Caco-2 (cell line): Measurements from ENCODE around the gene ASCL5. TPM values are rescaled to one million over a fixed set of nuclear protein-coding genes. Genes with fewer than 3 reads are reported as not detected.

ENCODE experiments used
- BruUV-seq: library from RNA; stranded (reverse); fragments of 400-500 nt; replicated peaks from 2 replicates; lab custom pipeline; 2021; lab: Mats Ljungman, UMichigan
- CTCF ChIA-PET: fragments of 300-600 bp; sonication (Branson Sonifier 250); formaldehyde crosslinking; loops from one replicate; lab custom pipeline; 2022; ENCODE audit warnings: antibody characterized with exemption; lab: Charles Lee
- POLR2A ChIA-PET: fragments of 300-600 bp; sonication (Branson Sonifier 250); formaldehyde crosslinking; loops from one replicate; lab custom pipeline; 2022; ENCODE audit warnings: antibody characterized with exemption; lab: Charles Lee
- DNase-seq, 2 experiments: peaks; one replicate each; pipeline versions ENCODE4 v3.0.0 to v3.0.0-alpha.2; 2020 to 2022
- H3K27me3 ChIP-seq: replicated peaks from 2 replicates; pipeline ENCODE4 v1.6.0; 2011; ENCODE audit warnings: low read length; ENCODE audit not compliant: control insufficient read depth, insufficient read depth
- H3K36me3 ChIP-seq: 2 replicates; pipeline ENCODE4 v1.5.1; 2011; ENCODE audit warnings: low read length; ENCODE audit not compliant: control insufficient read depth, insufficient read depth
- H3K4me1 ChIP-seq: fragments of 250-450 bp; sonication (Bioruptor Pico); 2 replicates; pipeline ENCODE4 v1.5.1; 2020; ENCODE audit warnings: mild to moderate bottlenecking
- H3K4me3 ChIP-seq: 2 replicates; pipeline ENCODE4 v1.5.1; 2011; ENCODE audit warnings: low read depth, mild to moderate bottlenecking, control low read depth, low read length
- H3K9me3 ChIP-seq: fragments of 250-450 bp; sonication (Bioruptor Pico); 2 replicates; pipeline ENCODE4 v1.5.1; 2020; ENCODE audit warnings: mild to moderate bottlenecking, moderate library complexity
- H3K27ac Mint-ChIP-seq: one replicate; pipeline ENCODE4 v1.8.0; 2022; ENCODE audit warnings: mixed read lengths; ENCODE audit not compliant: unreplicated experiment
- H3K27me3 Mint-ChIP-seq: one replicate; pipeline ENCODE4 v1.8.0; 2022; ENCODE audit warnings: mixed read lengths; ENCODE audit not compliant: insufficient read depth, unreplicated experiment
- H3K36me3 Mint-ChIP-seq: one replicate; pipeline ENCODE4 v1.8.0; 2022; ENCODE audit warnings: mild to moderate bottlenecking, mixed read lengths; ENCODE audit not compliant: insufficient read depth, unreplicated experiment
- H3K4me1 Mint-ChIP-seq: one replicate; pipeline ENCODE4 v1.8.0; 2022; ENCODE audit warnings: low read depth, mixed read lengths; ENCODE audit not compliant: unreplicated experiment
- H3K4me3 Mint-ChIP-seq: one replicate; pipeline ENCODE4 v1.8.0; 2022; ENCODE audit warnings: mild to moderate bottlenecking, moderate library complexity, mixed read lengths; ENCODE audit not compliant: unreplicated experiment
- H3K9me3 Mint-ChIP-seq: one replicate; pipeline ENCODE4 v1.8.0; 2022; ENCODE audit warnings: mixed read lengths; ENCODE audit not compliant: unreplicated experiment
- intact Hi-C: fragments of 100-400 bp; cut with micrococcal nuclease; formaldehyde crosslinking; loops from one replicate; pipeline ENCODE4 v1.10.0; 2022; ENCODE audit not compliant: unreplicated experiment
- total RNA-seq: library from RNA; stranded (reverse); gene quantifications from 2 replicates; pipeline ENCODE4 v1.2.3, GENCODE V29; 2022
- TF ChIP-seq, protein P1 (sequence below), 2 experiments: fragments of 200-600 bp in 1 of 2; IDR thresholded peaks; 1 replicate in 1 of 2; 2 replicates in 1 of 2; pipeline versions ENCODE4 v1.5.1 to v1.8.0; 2011 to 2022; ENCODE audit warnings: antibody characterized with exemption in 1 of 2, control low read depth in 1 of 2, inconsistent platforms in 1 of 2, low read depth in 1 of 2, low read length in 1 of 2, mild to moderate bottlenecking in 1 of 2, moderate library complexity in 1 of 2; ENCODE audit not compliant: insufficient read depth in 1 of 2, severe bottlenecking in 1 of 2, unreplicated experiment in 1 of 2

The ASCL5 gene
- total RNA-seq, 1 experiment from 2014 or later: 0.48 TPM

DNA sequence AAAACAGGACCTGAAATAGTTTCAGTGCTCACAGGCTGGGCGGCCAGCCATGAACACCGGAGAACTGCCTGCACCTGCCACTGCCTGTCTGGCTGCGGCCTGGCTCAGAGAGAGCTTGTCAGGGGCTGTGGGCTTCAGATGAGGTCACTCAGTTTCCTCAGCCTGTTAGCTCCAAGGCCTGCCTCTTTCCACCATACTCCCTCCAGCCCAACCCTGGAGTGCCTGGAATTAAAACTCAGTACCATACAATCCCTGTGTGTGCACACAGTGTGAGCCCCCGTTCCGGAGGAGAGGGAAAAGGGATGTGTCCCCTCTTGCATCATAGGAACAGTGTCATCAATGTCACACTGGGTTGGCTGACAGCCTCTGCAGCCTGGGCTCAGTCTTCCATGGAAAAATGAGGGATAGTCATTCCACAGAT is 30.9 kb downstream of the ASCL5 start:
- Mint-ChIP-seq H3K36me3 (no peaks in the 10 kb centered on the region), H3K27me3 (peaks cover 6% of the 10 kb centered on the region), H3K27ac (no peak overlapping the region), H3K9me3 (no peaks in the 10 kb centered on the region), H3K4me3 (no peak overlapping the region), H3K4me1 (no peaks in the 10 kb centered on the region)
- H3K27me3 ChIP-seq: no peaks in the 10 kb centered on the region
- DNase-seq: no peak
- TF ChIP-seq, protein P1, sequence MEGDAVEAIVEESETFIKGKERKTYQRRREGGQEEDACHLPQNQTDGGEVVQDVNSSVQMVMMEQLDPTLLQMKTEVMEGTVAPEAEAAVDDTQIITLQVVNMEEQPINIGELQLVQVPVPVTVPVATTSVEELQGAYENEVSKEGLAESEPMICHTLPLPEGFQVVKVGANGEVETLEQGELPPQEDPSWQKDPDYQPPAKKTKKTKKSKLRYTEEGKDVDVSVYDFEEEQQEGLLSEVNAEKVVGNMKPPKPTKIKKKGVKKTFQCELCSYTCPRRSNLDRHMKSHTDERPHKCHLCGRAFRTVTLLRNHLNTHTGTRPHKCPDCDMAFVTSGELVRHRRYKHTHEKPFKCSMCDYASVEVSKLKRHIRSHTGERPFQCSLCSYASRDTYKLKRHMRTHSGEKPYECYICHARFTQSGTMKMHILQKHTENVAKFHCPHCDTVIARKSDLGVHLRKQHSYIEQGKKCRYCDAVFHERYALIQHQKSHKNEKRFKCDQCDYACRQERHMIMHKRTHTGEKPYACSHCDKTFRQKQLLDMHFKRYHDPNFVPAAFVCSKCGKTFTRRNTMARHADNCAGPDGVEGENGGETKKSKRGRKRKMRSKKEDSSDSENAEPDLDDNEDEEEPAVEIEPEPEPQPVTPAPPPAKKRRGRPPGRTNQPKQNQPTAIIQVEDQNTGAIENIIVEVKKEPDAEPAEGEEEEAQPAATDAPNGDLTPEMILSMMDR (IDR thresholded peaks at IDR 0.05; ENCODE audit: insufficient read depth in 1 of 2, low read depth in 1 of 2, low read length in 1 of 2, severe bottlenecking in 1 of 2, unreplicated experiment in 1 of 2): no peak
- no peak overlapping the region for H3K4me3 ChIP-seq
- intact Hi-C loops: no loop called here
- POLR2A ChIA-PET: interaction anchor here (1.2 kb wide), 1 partner anchor 10 kb away, joined by 3 read pairs; no protein-coding TSS in a partner anchor
- H3K4me1 ChIP-seq: no peaks in the 10 kb centered on the region
- H3K36me3 ChIP-seq: no peaks in the 10 kb centered on the region
- H3K9me3 ChIP-seq: no peaks in the 10 kb centered on the region
- no TSS peak for BruUV-seq
- CTCF ChIA-PET: interaction anchor here (1.1 kb wide), 1 partner anchor 10 kb away, joined by 3 read pairs; no protein-coding TSS in a partner anchor

DNA sequence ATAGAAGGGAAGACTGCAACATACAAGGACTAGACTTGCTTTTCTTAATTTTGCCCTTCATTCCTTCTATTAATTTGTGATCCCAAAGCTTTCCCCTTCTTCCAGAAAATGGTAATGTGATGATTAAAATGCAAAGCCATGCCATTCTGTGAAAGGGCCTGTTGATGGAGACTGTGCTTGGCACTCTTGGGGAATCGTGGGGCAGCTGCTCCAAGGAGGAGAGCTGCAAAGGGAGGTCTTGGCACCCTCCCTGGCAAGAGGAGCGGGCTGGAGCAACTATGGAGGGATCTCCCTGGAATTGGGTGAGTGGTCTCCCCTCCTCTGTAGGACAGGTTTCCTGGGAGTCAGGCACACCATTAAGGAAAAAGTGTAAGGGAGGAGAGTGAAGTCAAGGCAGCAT is 31.4 kb downstream of the ASCL5 start:
- H3K27me3 ChIP-seq: no peaks in the 10 kb centered on the region
- TF ChIP-seq, protein P1 (IDR thresholded peaks at IDR 0.05; ENCODE audit: insufficient read depth in 1 of 2, low read depth in 1 of 2, low read length in 1 of 2, severe bottlenecking in 1 of 2, unreplicated experiment in 1 of 2): no peak
- no peaks in the 10 kb centered on the region for H3K4me1 ChIP-seq
- DNase-seq: no peak
- no peaks in the 10 kb centered on the region for H3K9me3 Mint-ChIP-seq
- H3K9me3 ChIP-seq: no peaks in the 10 kb centered on the region
- no peaks in the 10 kb centered on the region for H3K36me3 ChIP-seq
- ChIA-PET POLR2A (interaction anchor here (1.2 kb wide), 1 partner anchor 9 kb away, joined by 3 read pairs; no protein-coding TSS in a partner anchor), CTCF (no interaction called here)
- H3K4me3 Mint-ChIP-seq: no peak overlapping the region
- no peaks in the 10 kb centered on the region for H3K36me3 Mint-ChIP-seq
- no peak overlapping the region for H3K4me3 ChIP-seq
- no peak overlapping the region for H3K27ac Mint-ChIP-seq
- H3K4me1 Mint-ChIP-seq: no peaks in the 10 kb centered on the region
- H3K27me3 Mint-ChIP-seq: peaks cover 6% of the 10 kb centered on the region
- intact Hi-C loops: no loop called here
- BruUV-seq: no TSS peak

DNA sequence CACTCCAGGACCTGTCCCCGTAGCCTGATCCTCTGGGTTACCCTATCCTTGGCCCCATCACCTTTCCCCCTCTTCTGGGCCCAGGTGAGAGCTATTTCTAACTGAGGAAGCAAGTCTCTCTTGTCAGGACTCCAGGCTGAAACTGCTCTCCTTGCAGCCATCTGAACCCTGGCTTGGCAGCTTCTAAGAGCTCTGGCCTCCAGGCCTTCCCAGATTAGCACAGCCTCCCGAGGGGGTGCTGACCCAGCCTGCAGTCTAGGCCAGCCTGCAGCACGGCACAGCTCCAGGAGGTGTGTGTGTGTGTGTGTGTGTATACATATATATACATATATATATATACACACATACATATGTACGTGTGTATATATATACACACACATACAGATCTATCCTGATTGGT is 32.2 kb downstream of the ASCL5 start:
- no peaks in the 10 kb centered on the region for H3K9me3 ChIP-seq
- Mint-ChIP-seq H3K27ac (no peak overlapping the region), H3K4me3 (no peak overlapping the region), H3K27me3 (peaks cover 6% of the 10 kb centered on the region), H3K4me1 (no peaks in the 10 kb centered on the region), H3K9me3 (no peaks in the 10 kb centered on the region), H3K36me3 (no peaks in the 10 kb centered on the region)
- H3K27me3 ChIP-seq: no peaks in the 10 kb centered on the region
- intact Hi-C loops: no loop called here
- no peak for DNase-seq
- H3K4me1 ChIP-seq: no peaks in the 10 kb centered on the region
- no TSS peak for BruUV-seq
- ChIA-PET CTCF (no interaction called here), POLR2A (no interaction called here)
- TF ChIP-seq, protein P1 (IDR thresholded peaks at IDR 0.05; ENCODE audit: insufficient read depth in 1 of 2, low read depth in 1 of 2, low read length in 1 of 2, severe bottlenecking in 1 of 2, unreplicated experiment in 1 of 2): no peak
- no peaks in the 10 kb centered on the region for H3K36me3 ChIP-seq
- H3K4me3 ChIP-seq: no peak overlapping the region
